Endometrial microvascular endothelial cells (primary cell): ENCODE results near the gene ENO1. TPM values are rescaled to one million over a fixed set of nuclear protein-coding genes. Genes with fewer than 3 reads are reported as not detected.
"Not testable (repeated sequence)": the region's sequence is repeated elsewhere in the genome, so short reads cannot be mapped to it uniquely, and the experiment has no call there.

ENCODE experiments used
- in situ Hi-C: cut with HindIII; loops from 2 replicates; pipeline ENCODE4 v1.10.0; 2017; ENCODE audit warnings: low sequenced_read_pairs, low pct_unique_long_range_greater_than_20kb; ENCODE audit errors: inconsistent ontology term
- total RNA-seq: library from RNA; depleted of rRNA; stranded (reverse); fragments of >200 nt; gene quantifications from one replicate; pipeline ENCODE4 v1.2.3, GENCODE V29; 2015; ENCODE audit errors: inconsistent ontology term

Gene ENO1
- total RNA-seq, 1 donor from 2014 or later, result 2,878 TPM

DNA sequence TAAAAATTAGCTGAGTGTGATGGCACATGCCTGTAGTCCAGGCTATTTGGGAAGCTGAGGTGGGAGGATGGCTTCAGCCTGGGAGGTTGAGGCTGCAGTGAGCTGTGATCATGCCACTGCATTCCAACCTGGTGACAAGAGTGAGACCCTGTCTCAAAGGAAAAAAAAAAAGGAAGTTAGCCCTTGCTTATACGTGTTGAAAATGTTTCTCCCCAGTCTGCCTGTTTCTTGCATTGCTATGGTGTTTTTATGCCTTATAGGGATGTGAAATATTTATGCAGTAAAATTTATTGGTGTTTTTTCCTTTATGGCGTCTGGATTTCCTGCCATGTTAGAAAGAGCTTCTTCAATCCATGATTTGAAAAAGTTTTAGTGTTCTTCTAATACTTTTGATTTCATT lies 57.4 kb downstream of the ENO1 start:
- in situ Hi-C loops, result no loop called here

DNA sequence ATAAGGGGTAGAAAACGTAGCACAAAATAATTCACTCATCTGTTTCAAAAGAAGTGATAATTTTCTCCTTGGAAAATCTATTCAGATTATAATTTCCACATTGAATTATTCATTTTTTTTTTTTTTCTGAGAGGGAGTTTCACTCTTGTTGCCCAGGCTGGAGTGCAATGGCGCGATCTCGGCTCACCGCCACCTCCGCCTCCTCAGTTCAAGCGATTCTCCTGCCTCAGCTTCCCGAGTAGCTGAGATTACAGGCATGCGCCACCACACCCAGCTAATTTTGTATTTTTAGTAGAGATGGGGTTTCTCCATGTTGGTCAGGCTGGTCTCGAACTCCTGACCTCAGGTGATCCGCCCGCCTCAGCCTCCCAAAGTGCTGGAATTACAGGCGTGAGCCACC lies 59.7 kb downstream of the ENO1 start:
- in situ Hi-C loops, result not testable (repeated sequence)

DNA sequence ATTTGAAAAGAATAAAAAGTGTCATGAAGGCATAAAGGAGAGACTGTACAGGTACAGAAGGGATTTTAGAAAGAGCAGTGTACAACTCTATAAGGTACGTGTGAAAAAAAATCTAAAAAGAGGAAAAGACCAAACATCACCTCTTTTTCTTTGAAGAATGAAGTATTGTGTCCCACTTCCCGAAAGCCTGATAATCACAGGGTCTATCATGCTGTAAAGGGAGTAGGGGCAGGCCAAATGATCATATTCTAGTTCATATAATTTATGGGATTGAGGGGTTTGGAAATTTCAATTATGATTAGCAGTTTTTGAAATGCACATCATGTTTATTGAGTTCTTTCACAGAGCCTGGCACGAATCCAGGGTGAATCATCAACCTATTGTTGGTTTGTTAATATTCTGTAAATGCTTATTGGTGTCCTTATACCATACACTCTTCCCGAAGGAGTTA lies 60.1 kb downstream of the ENO1 start:
- in situ Hi-C loops, result no loop called here

DNA sequence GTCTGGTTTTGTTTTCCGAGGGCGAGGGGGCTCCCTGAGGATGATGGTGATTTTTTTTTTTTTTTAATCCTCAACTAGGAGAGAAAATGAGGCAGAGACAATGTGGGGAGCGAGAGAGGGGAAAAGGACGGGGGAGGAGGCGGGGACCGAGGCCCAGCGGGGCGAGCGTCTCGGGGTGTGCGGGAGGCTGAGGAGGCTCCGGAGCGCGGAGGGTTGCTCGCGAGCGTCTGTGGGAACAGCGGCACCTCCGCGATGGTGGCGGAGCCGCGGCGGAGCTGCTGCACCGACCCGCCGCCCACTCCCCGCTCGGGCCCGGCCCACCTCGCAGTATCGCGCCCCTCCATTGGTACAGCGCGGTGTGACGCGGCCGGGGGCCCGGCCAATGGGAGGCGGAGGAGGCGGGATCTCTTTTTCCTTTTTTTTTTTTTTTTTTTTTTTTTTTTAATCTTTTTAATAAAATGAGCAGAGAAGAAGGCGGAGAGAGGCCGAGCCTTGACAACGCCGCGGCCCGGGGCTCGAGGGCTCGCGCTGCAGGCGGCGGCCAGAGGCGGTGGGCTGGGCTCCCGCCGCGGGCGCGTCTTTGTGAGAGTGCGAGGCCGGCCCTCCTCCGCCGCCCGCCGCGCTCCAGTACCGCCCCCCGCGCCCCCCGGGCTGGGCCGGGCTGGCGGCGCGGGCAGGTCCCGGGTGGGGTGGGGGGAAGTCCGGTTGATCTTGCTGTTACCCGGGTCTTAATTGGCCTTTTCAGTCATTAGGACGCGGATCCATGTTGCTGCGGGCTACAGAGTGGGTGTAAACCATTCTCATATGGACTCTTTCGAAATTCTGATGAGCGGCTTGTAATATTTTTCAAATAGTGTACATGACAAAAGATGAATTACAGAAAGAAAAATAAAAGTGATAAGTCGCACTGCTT lies 60.8 kb downstream of the ENO1 start, which contains the start of gene RERE:
Gene RERE, minus strand, starts transcription at position 229 of the 913 bp plus-strand sequence.
- in situ Hi-C loops, result no loop called here

DNA sequence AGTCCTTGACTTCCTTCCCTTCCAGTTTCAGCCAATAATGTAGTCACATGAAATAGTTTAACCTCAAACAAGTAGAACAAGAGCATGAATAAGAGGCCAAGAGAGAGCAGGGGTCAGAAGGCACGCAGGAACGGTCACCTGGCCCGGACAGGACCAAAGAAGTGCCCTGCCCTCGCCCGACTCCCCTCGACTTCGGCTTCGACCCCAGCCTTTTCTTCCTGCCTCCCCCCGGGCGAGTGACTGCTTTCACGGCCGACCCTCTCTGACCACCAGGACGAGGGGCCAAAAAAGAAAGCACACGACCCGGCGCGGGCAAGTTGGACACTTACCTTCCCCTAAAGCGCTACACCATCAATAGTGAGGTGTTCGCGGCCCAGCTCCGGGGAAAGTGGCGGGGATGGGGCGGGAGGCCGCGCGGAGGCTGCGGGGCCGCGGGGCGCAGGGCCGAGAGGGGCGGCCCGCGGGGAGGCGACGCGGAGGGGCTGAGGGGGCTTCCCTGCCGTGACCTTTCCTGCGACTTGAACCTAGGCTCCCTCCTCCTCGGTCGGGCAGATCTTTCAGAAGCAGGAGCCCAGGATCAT lies 61.6 kb downstream of the ENO1 start:
- in situ Hi-C loops, result no loop called here

DNA sequence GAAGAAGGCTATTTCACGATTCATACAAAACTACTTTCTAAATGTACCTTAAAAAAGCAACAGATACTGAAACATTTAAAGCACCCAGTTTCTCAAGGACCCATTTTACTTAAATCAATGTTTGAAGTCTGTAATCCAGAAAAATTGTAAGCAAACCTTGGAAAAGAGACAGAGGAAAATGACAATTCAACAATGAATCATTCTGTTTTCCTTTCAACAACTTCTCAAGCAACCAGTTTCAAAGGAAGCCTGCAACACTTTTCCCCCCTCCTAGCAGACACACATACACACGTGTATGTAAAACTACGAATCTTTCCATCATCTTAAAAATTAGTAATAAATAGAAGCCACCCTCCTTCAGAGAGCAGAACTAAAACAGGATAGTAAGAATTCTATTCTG lies 62.2 kb downstream of the ENO1 start:
- in situ Hi-C loops, result no loop called here

DNA sequence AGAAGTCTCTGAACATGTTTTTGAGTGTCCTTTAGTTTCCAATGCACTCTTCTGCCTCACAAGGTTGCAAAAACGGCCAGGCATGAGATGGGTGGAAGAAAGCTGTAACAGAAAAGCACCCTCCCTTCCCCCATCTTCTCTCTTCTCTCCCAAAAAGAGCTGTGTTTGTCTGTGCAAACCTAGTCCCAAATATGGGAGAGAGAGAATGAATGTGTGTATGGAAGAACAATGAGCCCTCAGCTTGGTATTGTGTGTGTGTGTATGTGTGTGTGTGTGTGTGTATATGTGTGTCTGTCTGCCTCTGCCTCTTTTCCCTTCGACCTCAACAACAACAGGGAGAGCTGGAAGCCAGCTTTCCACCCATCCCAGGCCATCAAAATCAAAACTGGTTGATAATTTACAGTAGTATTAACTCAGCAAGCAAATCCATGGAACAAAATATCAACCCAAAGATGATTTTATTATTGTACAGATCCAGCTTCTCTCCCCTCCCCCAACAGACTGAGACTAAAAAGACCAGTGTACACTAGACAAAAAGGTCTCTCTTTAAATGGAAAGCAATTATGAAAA lies 62.8 kb downstream of the ENO1 start:
- in situ Hi-C loops, result no loop called here

DNA sequence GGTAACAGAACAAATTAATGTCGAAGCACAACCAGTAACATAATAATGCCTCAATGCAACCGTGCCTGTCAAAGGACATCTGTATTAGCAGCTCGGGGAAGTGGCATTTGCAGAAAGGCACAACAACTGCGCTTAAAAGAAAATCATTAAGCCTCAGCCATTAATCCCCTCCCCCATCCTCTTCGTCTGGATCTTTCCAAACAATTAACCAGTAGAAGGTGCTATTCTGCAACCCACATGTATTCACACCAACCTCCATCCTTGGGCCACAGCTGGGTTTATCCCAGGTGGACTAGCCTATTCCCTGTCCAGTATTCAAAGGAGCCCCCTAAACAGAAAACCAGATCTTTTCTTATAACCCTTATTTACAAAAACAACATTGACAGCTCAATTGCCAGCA lies 63.6 kb downstream of the ENO1 start:
- in situ Hi-C loops, result no loop called here

DNA sequence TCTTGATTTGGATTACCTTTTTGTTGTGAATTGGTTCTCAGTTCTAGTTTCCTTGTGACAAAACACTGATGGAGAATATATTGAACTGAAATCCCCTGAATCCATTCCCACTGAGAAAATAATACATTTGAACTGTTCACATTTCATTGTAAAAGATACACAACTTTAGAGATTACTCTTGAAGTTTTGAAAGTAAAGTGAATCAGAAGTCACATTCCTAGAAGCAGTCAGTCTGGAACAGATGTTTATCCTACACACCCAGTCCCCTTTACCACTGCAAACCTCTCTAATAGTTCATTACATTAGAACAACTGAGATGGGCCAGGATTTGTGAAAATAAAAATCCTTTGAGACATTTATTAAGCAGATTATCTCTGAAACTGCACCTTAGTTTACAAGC lies 64.5 kb downstream of the ENO1 start:
- in situ Hi-C loops, result no loop called here

DNA sequence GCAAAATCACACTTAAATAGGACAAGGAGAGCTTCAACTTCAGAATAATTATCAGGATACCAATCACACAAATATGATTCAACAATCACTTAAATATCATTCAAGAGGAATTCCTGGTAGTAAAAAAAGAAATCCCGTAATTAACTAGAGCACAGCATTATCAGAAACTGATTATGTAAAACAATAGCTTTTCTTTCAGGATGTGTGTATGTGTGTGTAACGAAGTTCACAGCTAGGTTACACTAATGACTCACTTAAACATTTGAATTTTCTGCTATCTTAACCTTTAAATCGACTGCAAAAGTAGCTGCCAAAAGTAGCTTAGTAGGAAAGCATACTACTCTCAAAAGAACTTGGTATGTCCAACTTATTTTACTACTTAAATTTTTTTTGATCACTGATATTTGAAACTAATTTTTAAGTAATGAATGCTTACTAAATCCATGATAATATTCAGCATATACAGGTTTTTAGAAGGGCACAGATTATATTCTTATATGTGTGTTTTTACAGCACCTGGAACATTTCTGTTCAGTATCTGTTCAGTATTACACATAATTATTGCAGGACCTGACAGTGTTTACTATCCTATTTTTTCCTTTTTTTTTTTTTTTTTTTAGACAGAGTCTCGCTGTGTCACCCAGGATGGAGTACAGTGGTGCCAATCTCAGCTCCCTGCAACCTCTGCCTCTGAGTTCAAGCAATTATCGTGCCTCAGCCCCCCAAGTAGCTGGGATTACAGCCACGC lies 65.3 kb downstream of the ENO1 start:
- in situ Hi-C loops, result no loop called here

DNA sequence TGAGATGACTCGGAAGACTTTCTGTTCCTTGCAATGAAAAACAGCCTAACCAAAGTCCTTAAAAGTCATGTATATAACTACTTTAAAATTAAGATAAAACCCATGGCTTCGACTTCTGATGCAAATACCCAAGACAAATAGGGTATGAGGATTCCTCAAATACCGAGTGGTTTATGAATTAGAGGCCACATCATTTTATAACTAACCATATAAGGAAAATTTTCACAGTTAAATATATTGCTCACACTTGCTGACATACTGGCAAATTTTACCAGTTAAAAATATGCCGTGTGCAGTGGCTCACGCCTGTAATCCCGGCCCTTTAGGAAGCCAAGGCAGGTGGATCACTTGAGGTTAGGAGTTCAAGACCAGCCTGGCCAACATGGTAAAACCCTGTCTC lies 66.4 kb downstream of the ENO1 start:
- in situ Hi-C loops, result no loop called here

Other genes starting within 250 kb of the ENO1 start
- 16.5 TPM for gene RERE, start 61.0 kb downstream of the ENO1 start, total RNA-seq
- gene CA6, start 67.2 kb upstream of the ENO1 start, total RNA-seq, result not detected
- not detected for gene SLC2A7, start 147.7 kb upstream of the ENO1 start, total RNA-seq
- not detected for gene SLC2A5, start 190.9 kb upstream of the ENO1 start, total RNA-seq